GM19467 (cell line): ENCODE data around the gene LRBA.
"Not testable (repeated sequence)": the region's sequence is repeated elsewhere in the genome, so short reads cannot be mapped to it uniquely, and the experiment has no call there.

ENCODE experiments used
- ATAC-seq: cut with Tn5 transposase; IDR thresholded peaks from one replicate; pipeline ENCODE4 v1.9.1; 2021; ENCODE audit warnings: mild to moderate bottlenecking, moderate library complexity; ENCODE audit not compliant: unreplicated experiment

LRBA gene

DNA sequence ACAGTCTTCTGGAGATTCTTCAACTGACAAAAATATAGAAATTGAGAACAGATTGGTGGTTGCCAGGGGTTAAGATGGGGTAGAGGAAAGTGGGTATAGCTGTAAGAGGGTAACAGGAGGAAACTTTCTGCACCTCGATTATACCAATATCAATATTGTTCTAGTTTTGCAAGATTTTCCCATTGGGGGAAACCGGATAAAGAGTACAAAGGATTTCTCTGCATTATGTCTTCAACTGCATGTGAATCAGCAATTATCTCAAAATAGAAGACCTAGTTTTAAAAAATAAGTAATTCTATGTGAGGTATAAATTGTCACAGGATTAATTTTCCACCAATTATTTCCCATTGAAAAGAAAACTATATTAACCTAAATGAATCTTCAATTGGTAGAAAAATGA is 65.7 kb downstream of the LRBA start:
- no peak for ATAC-seq

DNA sequence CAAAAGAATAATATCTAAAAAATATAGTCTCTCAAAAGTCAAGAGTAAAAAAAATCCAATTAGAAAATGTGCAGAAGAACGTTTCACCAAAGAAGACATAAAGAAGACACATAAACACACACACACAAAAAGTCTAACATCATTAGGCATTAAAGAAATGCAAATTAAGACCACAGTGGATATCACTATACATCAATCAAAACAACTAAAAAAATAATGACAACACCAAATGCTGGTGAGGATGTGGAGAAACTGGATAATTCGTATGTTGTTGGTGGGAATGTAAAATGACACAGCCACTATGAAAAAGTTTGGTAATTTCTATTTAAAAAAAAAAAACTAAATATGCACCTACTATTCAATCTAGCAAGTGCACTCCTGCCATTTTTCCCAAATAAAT is 66.4 kb downstream of the LRBA start:
- ATAC-seq = no peak

DNA sequence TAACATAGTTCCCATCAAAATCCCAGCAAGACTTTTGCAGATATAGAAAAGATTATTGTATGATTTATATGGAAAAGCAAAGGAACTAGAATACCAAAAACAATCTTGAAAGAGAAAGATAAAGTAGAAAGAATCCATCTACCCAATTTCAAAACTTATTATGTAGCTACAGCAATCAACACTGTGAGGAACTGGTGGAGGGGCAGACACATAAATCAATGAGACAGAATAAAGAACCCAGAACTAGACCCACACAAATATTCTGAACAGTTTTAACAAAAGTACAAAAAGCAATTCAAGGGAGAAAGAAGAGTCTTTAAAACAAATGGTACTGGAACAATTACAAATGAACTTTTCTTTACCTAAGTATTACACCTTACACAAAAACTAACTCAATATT is 67.0 kb downstream of the LRBA start:
- no peak for ATAC-seq

DNA sequence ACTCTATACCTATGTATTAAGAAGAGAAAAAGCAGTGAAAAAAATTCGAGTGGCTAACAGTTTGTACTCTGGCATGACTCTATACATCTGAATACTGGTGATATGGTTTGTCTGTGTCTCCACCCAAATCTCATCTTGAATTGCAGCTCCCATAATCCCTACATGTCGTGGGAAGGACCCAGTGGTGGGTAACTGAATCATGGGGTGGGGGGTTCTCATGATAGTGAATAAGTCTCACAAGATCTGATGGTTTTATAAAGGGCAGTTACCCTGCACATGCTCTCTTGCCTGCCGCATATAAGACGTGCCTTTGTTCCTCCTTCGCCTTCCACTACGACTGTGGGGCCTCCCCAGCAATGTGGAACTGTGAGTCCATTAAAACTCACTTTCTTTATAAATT is 70.4 kb downstream of the LRBA start:
- no peak for ATAC-seq

DNA sequence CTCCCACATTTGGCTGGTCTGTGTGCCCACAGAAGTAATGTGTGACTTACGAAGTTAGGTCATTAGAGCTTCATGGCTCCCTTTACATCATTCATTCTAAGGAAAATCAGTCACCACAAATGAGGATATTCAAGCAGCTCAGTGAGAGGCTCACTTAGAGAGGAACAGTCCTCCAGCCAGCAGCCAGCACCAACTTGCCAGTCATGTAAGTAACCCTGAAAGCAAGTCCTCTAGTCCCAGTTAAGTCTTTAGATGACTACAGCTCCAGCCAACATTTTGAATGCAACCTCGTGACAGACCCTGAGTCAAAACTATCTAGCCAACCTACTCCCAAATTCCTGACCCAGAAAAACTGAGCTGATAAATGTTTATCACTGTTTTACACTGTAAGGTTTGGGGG is 71.3 kb downstream of the LRBA start:
- no peak for ATAC-seq

DNA sequence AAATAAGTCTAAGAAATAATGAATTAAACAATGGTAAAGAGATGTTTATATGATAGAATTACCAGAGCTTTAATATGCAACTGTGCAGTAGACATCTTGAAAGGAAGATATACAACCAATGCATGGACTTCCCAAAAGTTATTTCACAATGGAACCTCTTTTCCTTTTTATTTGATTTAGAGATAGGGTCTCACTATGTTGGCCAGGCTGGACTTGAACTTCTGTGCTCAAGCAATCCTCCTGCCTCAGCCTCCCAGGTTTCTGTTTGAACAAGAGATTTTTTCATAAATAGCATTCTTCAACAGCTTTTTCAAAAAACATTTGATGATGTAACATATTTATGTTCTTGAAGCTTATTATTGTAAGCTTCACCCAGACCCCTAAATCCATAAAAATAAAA is 72.0 kb downstream of the LRBA start:
- ATAC-seq = no peak

DNA sequence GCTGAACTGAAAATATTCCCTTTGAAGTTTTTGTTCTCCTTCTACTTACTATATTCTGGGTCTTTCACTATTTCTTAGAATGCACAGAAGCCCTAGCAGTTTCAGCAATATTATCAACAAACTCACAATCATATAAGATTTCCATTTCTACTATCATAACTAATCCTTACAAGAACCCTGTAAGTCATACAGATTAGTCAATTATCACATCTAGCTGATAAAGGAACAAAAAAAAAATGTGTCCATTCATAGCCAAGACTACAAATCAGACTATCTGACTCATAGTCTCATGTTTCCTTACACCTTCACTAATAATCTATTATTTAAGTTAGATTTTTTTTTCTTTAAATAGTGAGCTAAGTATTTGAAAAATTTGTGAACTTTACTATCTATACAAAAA is 72.5 kb downstream of the LRBA start:
- no peak for ATAC-seq

DNA sequence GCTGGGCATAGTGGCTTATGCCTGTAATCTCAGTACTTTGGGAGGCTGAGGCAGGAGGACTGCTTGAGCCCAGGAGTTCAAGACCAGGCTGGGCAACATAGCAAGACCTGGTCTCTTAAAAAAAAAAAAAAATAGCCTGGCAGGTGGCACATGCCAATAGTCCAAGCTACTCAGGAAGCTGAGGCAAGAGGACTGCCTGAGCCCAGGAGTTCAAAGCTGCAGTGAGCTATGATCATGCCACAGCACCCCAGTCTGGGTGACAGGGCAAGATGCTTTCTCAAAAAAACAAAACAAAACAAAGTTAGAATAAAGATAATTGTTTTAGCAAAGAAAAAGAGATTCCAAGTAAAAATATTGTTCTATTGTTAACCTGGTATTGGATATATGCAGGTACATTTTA is 75.0 kb downstream of the LRBA start:
- ATAC-seq = no peak

DNA sequence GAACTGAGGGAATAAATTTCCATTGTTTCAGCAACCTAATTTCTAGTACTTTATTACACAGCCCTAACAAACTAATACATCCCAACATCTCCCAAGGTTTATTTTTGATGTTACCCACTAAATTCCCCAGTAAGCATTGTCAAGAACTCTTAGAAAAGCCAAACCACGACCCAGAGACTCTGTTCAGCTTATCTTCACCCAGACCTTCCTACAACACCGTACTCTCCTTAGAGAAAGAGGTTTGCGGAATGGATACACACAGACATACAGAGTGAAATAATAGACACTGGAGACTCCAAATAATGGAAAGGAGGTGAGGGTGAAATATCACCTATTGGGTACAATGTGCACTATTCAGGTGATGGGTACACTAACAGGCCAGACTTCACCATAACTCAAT is 75.6 kb downstream of the LRBA start:
- no peak for ATAC-seq

DNA sequence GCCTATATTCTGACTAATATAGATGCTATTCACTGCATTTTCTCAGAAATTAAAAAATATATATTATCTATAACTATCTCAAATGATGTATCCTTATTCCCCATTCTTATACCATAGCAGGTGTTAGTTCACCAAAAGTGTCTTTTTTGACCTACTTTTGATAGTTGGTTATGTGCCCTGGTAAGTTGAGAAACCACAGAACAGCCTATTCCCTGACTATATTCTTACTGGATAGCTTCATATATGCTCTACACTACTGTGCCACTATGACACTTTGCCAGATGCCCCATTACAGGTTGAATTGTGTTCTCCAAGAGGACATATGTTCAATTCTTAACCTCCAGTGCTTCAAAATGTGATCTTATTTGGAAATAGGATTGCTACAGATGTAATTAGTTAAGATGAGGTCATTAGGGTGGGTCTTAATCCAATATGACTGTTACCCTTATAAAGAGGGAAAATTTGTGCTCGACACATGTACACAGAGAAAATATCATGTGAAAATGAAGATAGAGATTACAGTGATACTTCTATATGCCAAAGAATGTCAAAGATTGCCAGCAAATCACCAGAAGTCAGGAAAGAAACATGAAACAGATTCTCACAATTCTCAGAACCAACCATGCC is 76.1 kb downstream of the LRBA start:
- ATAC-seq = no peak

DNA sequence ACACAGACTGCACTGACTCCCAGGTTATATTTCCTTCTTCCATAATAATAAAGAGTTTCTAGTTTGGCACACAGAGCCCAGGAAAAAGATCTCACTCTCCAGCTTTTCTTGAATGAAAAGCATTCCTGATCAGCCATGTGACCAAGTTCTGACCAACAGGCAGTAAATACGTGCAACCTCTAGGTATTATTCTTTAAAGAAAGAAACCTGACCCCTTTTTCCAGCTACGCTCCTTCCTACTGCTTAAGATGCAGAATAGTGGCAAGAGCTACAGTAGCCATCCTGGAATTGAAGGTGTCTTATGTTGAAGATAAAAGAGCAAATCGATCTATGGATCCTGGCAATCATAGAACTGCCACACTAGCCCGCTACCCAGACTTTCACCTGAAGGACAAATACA is 76.7 kb downstream of the LRBA start:
- no peak for ATAC-seq

DNA sequence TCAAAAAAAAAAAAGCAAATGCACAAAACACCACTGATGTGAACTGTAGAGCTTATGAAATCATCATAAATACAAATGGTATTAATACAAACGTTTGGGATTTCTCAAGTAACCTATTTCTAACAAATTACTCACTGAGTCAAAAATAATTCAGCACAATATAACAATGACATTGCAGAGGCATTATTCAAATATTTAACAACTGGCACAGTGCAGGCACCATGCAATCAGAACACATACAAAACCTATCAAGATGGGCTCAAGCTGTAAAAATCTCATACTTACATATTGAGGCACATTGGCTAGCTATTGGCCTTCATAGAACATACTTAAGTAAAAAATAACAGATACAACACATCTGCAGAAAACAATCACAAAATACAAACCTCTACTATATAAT is 81.1 kb downstream of the LRBA start:
- no peak for ATAC-seq

DNA sequence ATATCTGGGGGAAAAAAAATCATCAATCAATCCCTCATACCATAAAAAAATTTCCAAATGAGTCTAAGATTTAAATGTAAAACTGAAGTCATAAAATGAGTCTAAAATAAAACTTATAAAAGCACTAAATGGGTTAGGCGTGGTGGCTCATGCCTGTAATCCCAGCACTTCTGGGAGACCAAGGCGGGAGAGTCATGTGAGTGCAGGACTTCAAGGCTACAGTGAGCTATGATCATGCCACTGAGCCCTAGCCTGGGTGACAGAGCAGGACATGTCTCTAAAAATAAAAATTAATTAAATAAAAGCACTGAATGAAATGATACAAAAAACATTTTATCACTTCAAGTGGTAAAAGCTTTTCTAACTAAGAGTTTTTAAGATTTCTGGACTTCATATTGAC is 83.3 kb downstream of the LRBA start:
- no peak for ATAC-seq

DNA sequence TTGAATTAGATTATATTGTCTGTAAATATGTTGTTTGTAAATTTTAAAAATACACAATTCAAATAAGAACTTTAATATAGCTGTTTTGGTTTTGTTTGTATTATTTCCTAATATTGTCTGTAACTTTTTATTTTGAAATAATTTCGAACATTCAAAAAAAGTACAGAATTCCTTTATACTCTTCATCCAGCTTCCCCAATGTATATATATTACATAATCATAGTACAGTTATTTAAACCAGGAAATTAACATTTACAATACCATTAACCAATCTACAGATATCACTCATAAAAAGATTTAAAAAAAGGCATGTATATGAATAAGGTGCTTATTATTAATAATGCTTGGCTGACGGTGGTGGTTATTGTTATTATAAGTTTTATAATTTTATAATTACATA is 84.1 kb downstream of the LRBA start:
- ATAC-seq = no peak

DNA sequence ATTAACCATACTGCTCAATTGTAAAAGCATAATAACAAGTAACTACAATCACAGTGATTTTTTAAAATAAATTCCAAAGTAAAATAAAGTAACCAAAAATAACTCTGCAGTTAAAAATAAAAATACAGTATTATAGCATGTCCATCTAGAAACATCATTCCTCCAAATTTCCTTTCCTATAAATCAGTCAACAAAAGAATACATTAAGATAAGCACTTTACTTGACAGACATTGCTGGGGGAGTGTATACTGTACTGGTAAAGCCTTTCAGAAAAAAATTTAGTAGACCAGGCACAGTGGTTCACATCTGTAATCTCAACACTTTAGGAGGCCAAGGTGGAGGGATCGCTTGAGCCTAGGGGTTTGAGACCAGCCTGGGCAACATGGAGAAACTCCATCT is 91.1 kb downstream of the LRBA start:
- no peak for ATAC-seq

DNA sequence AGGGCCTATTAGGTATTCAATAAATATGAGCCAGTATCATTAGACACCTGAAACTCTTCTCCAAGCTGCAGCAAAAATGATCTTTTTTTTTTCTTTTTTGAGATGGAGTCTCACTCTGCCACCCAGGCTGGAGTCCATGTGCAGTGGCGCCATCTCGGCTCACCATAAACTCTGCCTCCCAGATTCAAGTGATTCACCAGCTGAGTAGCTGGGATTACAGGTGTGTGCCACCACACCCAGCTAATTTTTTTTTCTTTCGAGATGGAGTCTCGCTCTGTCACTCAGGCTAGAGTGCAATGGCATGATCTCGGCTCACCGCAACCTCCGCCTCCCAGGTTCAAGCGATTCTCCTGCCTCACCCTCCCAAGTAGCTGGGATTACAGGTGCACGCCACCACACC is 93.6 kb downstream of the LRBA start:
- not testable (repeated sequence) for ATAC-seq

DNA sequence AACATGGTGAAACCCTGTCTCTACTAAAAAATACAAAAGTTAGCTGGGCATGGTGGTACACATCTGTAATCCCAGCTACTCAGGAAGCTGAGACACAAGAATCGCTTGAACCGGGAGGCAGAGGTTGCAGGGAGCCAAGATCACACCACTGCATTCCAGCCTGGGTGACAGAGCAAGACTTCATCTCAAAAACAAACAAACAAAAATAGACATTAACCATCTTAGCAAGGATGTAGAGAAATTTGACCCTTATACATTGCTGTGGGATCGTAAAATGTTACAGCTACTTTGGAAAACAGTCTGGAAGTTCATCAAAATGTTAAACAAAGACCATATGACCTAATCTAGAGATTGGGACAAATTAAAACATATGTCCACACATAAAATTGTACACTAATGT is 96.5 kb downstream of the LRBA start:
- not testable (repeated sequence) for ATAC-seq

DNA sequence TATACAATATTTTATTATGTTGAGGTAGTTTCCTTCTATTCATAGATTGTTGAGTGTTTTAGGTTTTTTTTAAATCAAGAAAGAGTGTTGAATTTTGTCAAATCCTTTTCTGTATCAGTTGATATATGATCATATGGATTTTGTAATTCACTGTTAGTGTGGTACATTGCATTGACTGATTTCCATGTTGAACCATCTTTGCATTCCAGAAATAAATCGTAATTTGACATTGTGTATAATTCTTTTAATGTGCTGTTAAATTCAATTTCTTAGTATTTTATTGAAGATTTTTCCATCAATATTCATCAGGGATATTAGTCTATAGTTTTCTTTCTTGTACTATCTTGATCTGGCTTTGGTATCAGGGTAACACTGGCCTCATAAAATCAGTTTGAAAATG is 103.8 kb downstream of the LRBA start:
- ATAC-seq = no peak

DNA sequence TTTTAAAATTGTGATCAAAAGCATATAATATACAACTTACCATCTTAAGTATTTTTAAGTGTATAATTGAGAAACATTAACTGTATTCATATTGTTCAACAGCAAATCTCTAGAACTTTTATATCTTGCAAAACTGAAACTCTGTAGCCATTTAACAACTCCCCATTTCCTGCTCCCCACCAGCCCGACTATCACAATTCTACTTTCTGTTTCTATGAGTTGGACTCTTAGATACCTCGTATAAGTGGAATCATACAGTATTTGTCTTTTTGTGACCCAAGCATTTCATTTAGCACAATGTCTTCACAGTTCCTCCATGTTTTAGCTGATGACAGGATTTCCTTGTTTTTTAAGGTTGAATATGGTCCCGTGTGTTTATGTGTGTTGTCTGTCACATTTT is 106.0 kb downstream of the LRBA start:
- no peak for ATAC-seq

DNA sequence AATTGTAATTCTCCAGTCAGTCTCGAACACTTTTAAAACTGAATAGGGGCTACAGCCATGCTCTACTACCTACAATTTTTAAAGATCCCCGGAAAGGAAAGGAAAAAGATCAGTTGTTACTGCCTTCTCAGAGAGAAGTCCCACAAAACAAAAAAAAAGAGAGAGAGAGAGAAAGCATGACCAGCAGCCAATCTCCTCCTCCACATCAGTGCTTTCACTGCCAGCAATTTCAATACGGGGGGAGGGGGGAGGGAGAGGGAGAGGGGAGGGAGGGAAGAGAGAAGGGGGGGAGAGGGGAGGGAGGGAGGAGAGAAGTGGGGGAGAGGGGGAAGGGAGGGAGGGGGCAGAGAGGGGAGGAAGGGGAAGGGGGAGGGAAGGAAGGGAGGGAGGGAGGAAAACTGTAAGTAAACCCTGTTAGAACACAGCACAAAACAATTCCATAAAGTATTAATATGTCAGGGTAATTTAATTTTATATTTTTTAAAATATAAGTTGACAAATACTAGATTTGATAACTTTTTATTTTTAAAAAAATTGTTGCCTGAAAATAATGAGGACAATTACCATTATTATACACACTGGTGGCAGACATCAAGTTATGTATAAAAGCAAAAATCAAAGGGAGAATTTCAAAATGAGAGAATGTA is 108.0 kb downstream of the LRBA start:
- ATAC-seq = no peak

DNA sequence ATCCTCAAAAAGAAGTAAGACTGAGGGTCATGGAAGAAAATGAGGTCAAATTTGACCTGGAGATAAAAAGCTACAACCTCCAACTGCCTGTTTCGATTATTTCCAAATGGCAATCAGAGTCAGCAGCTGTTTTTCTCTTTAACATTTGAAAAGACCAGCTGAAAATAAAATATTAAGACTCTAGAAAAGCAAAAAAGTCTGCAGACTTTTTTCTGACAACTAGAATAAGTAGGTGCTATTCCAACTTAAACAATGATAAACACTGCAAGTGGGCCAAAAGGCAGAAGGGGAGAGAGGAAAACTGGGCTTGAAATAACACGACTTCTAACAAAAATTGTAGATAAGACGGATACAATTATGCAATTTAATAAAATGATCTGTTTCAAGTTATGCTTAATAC is 110.4 kb downstream of the LRBA start:
- no peak for ATAC-seq

DNA sequence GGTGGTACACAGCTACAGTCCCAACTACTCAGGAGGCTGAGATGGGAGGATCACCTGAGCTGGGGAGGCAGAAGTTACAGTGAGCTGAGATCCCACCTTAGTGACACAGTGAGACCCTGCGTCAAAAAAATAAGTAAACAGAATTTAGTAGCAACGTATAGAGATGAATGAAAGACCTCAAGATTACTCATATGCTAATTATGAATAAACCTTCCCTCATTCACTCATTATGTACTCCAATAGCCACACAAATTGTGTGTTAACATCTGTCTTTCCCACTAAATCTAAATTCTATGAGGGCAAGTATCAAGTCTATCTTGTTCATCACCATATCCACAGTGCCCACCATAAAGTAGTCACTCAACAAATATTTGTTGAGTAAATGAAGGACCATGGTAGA is 111.5 kb downstream of the LRBA start:
- no peak for ATAC-seq

DNA sequence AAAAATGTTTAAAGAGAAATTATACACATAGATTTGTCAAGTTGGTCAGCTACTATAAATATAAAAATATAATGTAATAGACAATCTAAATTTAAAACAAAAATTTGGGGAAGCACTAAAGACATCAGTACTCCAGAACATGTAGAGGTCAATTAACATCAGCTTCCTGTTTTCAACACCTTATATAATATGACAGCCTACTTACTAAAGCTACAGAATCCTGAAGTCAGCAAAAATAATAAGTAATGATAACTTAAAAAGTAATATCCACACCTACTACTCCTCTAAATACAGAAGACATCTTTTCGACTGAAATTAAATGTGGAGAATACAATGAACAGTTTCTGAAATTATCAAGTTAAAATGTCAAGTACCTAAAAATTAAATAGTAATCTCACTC is 118.6 kb downstream of the LRBA start:
- ATAC-seq = no peak
